T-helper 17 cell (primary cell): Measurements from ENCODE around the gene SH2D6. TPM values are rescaled to one million over a fixed set of nuclear protein-coding genes. Genes with fewer than 3 reads are reported as not detected.

ENCODE experiments used
- ATAC-seq: fragments of 150-1000 bp; cut with Tn5 transposase; 2 replicates; pipeline ENCODE4 v1.10.0; 2021; ENCODE audit warnings: mild to moderate bottlenecking, moderate library complexity
- DNase-seq, 3 donors: peaks; one replicate each; pipeline versions ENCODE4 v3.0.0 to v3.0.0-alpha.2; 2020 to 2021
- H3K9me3 ChIP-seq: one replicate; pipeline ENCODE4 v1.7.0; 2013; ENCODE audit warnings: low read length, mild to moderate bottlenecking; ENCODE audit not compliant: control insufficient read depth, poor library complexity, severe bottlenecking
- H3K27ac Mint-ChIP-seq: one replicate; pipeline ENCODE4 v1.8.0; 2022; ENCODE audit warnings: mild to moderate bottlenecking, moderate library complexity, mixed read lengths
- H3K27me3 Mint-ChIP-seq: one replicate; pipeline ENCODE4 v1.8.0; 2022; ENCODE audit warnings: mixed read lengths
- H3K36me3 Mint-ChIP-seq: one replicate; pipeline ENCODE4 v1.8.0; 2022; ENCODE audit warnings: low read depth, mixed read lengths
- H3K4me1 Mint-ChIP-seq: one replicate; pipeline ENCODE4 v1.8.0; 2022; ENCODE audit warnings: mild to moderate bottlenecking, mixed read lengths
- H3K4me3 Mint-ChIP-seq: one replicate; pipeline ENCODE4 v1.8.0; 2022; ENCODE audit warnings: mild to moderate bottlenecking, moderate library complexity, mixed read lengths
- total RNA-seq, 4 donors: library from RNA in 2 of 4; stranded (reverse) in 2 of 4; gene quantifications; one replicate each; pipeline ENCODE4 v1.2.3 and lab custom pipeline; 2022 to 2026

SH2D6 gene
- total RNA-seq, 2 donors from 2014 or later, result 0.26 to 0.40 TPM

- no peaks in the 10 kb centered on the region for H3K9me3 ChIP-seq
- DNase-seq, result no peak
- no peak for ATAC-seq
- H3K4me1 Mint-ChIP-seq, result peaks cover 6% of the 10 kb centered on the region
- no peaks in the 10 kb centered on the region for H3K27me3 Mint-ChIP-seq
- H3K27ac Mint-ChIP-seq, result no peak overlapping the region
- H3K36me3 Mint-ChIP-seq, result no peaks in the 10 kb centered on the region
- no peak overlapping the region for H3K4me3 Mint-ChIP-seq
Observed at GRCh38 chr2:85445316-85446295, 27.1 kb downstream of the SH2D6 start.

DNA sequence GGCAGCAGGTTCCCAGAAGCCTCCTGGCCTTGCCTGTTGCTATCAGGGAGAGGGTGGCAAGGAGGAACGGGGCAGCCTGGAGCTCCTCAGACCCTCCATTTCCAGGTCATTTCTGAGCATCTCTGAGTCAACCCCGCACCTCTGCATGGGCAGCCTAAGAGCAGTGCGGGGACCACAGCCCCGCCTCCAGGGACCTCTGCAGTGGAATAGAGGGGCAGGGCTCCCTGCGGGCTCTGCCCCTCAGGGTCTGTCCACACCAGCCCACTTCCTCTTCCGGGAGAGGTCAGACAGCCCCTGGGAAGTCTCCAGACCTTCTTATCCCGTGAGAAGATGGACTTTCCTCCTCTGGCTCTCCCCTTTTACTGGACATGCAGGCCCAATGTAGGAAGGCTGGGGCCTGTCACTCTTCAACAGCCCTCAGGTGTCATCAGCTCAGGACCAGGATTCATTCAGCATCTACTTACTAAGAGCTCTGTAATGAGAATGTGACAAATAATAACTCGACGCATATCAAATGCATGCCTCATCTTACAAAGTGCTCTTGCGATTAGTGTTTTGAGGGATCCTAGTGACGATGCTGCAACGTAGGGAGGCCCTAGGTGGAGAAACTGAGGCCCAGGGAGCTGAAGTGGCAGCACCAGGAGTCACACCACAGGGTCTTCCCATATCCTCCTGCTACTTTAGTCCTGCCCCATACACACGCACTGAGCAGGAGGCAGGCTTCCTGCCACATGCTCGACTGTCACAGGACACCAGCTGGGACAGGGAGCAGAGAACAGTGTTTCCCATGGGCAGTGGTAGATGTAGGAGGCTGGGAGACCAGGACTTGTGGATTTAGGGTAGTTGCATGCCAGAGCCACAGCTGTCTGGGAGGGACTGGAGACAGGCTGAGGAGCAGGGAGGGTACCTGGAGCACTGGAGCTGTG lies 28.0 kb downstream of the SH2D6 start:
- H3K9me3 ChIP-seq, result no peaks in the 10 kb centered on the region
- Mint-ChIP-seq H3K4me3 (no peak overlapping the region), H3K27ac (no peak overlapping the region), H3K27me3 (no peaks in the 10 kb centered on the region), H3K36me3 (peaks cover 1% of the 10 kb centered on the region), H3K4me1 (peaks cover 7% of the 10 kb centered on the region)
- DNase-seq, result no peak
- no peak for ATAC-seq

GRCh38 chr2:85447222-85447585 lies 28.7 kb downstream of the SH2D6 start:
- ATAC-seq, result no peak
- Mint-ChIP-seq H3K36me3 (peaks cover 4% of the 10 kb centered on the region), H3K4me3 (no peak overlapping the region), H3K27ac (no peak overlapping the region), H3K27me3 (no peaks in the 10 kb centered on the region), H3K4me1 (peaks cover 9% of the 10 kb centered on the region)
- DNase-seq, result no peak
- H3K9me3 ChIP-seq, result no peaks in the 10 kb centered on the region

- Mint-ChIP-seq H3K4me1 (peaks cover 9% of the 10 kb centered on the region), H3K27me3 (no peaks in the 10 kb centered on the region), H3K36me3 (peaks cover 4% of the 10 kb centered on the region), H3K4me3 (no peak overlapping the region), H3K27ac (no peak overlapping the region)
- H3K9me3 ChIP-seq, result no peaks in the 10 kb centered on the region
- DNase-seq, result no peak
- no peak for ATAC-seq
Observed at GRCh38 chr2:85448461-85449213, 30.1 kb downstream of the SH2D6 start.

GRCh38 chr2:85449214-85449588 lies 30.7 kb downstream of the SH2D6 start:
- peaks cover 9% of the 10 kb centered on the region for H3K4me1 Mint-ChIP-seq
- no peak overlapping the region for H3K4me3 Mint-ChIP-seq
- H3K27me3 Mint-ChIP-seq, result no peaks in the 10 kb centered on the region
- H3K9me3 ChIP-seq, result no peaks in the 10 kb centered on the region
- peaks cover 4% of the 10 kb centered on the region for H3K36me3 Mint-ChIP-seq
- ATAC-seq (no peak), DNase-seq (no peak)
- no peak overlapping the region for H3K27ac Mint-ChIP-seq

- Mint-ChIP-seq H3K4me3 (no peak overlapping the region), H3K4me1 (peaks cover 12% of the 10 kb centered on the region), H3K27me3 (no peaks in the 10 kb centered on the region), H3K36me3 (peaks cover 4% of the 10 kb centered on the region), H3K27ac (no peak overlapping the region)
- DNase-seq (no peak), ATAC-seq (no peak)
- H3K9me3 ChIP-seq, result no peaks in the 10 kb centered on the region
Observed at GRCh38 chr2:85452237-85452636, 33.7 kb downstream of the SH2D6 start.

- H3K4me3 Mint-ChIP-seq, result no peak overlapping the region
- no peaks in the 10 kb centered on the region for H3K9me3 ChIP-seq
- H3K4me1 Mint-ChIP-seq, result peaks cover 12% of the 10 kb centered on the region
- peaks cover 4% of the 10 kb centered on the region for H3K36me3 Mint-ChIP-seq
- no peak for DNase-seq
- peaks cover 4% of the 10 kb centered on the region for H3K27me3 Mint-ChIP-seq
- no peak for ATAC-seq
- peak overlapping the region; percentile 9 for H3K27ac Mint-ChIP-seq
Observed at GRCh38 chr2:85453571-85453970, 35.1 kb downstream of the SH2D6 start.

- H3K9me3 ChIP-seq, result no peaks in the 10 kb centered on the region
- H3K27ac Mint-ChIP-seq, result no peak overlapping the region
- H3K27me3 Mint-ChIP-seq, result peaks cover 4% of the 10 kb centered on the region
- ATAC-seq (no peak), DNase-seq (no peak)
- H3K36me3 Mint-ChIP-seq, result peaks cover 4% of the 10 kb centered on the region
- H3K4me1 Mint-ChIP-seq, result peaks cover 10% of the 10 kb centered on the region
- H3K4me3 Mint-ChIP-seq, result no peak overlapping the region
Observed at GRCh38 chr2:85455552-85456090, 37.1 kb downstream of the SH2D6 start.

DNA sequence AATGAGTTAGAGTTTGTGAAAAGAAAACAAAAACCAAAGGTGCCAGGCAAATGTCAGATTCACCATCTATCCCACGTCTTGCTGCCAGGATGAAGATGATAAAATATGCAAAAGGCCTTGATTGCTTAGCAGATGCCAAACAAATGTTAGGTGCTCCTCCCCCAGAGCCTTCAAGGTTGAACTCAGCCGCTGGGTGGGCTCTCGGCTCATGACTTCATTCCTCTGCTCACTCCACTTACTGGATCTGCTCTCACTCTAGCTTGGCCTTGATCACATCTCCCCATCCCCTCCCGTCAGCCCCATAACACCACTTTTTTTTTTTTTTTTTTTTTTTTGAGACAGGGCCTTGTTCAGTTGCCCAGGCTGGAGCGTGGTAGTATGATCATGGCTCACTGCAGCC lies 38.5 kb downstream of the SH2D6 start:
- DNase-seq (no peak), ATAC-seq (no peak)
- H3K4me1 Mint-ChIP-seq, result peaks cover 5% of the 10 kb centered on the region
- H3K4me3 Mint-ChIP-seq, result no peak overlapping the region
- no peak overlapping the region for H3K27ac Mint-ChIP-seq
- no peaks in the 10 kb centered on the region for H3K36me3 Mint-ChIP-seq
- no peaks in the 10 kb centered on the region for H3K9me3 ChIP-seq
- peaks cover 4% of the 10 kb centered on the region for H3K27me3 Mint-ChIP-seq

- no peak overlapping the region for H3K4me3 Mint-ChIP-seq
- DNase-seq, result no peak
- peaks cover 5% of the 10 kb centered on the region for H3K4me1 Mint-ChIP-seq
- peaks cover 4% of the 10 kb centered on the region for H3K27me3 Mint-ChIP-seq
- H3K36me3 Mint-ChIP-seq, result no peaks in the 10 kb centered on the region
- no peaks in the 10 kb centered on the region for H3K9me3 ChIP-seq
- no peak for ATAC-seq
- H3K27ac Mint-ChIP-seq, result no peak overlapping the region
Observed at GRCh38 chr2:85457877-85458316, 39.4 kb downstream of the SH2D6 start.

DNA sequence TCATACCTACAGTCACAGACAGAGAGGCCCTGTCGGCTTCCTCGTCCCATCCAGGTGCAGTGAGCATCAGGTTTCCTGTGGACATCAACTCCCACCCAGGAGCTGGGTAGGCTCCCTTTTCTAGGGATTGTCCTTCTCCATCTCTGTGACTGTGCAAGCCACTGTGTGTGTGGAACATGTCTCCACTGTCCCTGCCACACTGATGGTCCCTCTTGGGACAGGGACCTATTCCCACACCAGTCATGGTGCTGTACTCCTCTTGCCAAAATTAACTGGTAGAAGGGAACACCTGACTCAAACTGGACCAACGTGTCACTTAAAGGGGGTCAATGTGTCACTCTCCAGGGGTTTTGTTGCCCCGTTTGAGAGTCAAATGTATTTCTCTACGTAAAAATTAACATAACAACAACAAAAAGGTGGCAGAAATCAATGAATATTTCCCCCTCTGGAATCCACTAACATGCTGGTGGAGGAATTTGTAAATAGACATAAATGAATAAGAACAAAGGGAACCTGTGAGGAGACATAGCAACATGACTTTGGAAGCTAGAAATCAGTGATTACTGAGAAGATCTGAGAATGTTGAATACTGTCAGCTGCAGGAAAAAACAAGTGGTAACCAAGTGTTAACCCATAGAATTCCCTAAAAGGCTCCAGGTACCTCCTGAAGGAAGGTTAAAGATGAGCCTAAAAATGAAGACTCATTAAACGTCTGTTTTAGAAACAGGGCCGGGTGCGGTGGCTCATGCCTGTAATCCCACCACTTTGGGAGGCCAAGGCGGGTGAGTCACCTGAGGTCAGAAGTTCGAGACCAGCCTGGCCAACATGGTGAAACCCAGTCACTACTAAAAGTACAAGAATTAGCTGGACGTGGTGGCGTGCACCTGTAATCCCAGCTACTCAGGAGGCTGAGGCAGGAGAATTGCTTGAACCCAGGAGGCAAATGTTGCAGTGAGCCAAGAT lies 40.4 kb downstream of the SH2D6 start:
- ATAC-seq (no peak), DNase-seq (no peak)
- no peaks in the 10 kb centered on the region for H3K36me3 Mint-ChIP-seq
- H3K27me3 Mint-ChIP-seq, result peaks cover 4% of the 10 kb centered on the region
- no peak overlapping the region for H3K4me3 Mint-ChIP-seq
- H3K27ac Mint-ChIP-seq, result no peak overlapping the region
- no peaks in the 10 kb centered on the region for H3K9me3 ChIP-seq
- H3K4me1 Mint-ChIP-seq, result peaks cover 5% of the 10 kb centered on the region

- H3K36me3 Mint-ChIP-seq, result no peaks in the 10 kb centered on the region
- H3K27me3 Mint-ChIP-seq, result peaks cover 4% of the 10 kb centered on the region
- H3K9me3 ChIP-seq, result no peaks in the 10 kb centered on the region
- no peak overlapping the region for H3K4me3 Mint-ChIP-seq
- ATAC-seq, result no peak
- peaks cover 5% of the 10 kb centered on the region for H3K4me1 Mint-ChIP-seq
- DNase-seq, result no peak
- no peak overlapping the region for H3K27ac Mint-ChIP-seq
Observed at GRCh38 chr2:85459771-85460170, 41.3 kb downstream of the SH2D6 start.
